Smooth muscle cell (in vitro differentiated cells): ENCODE data around the gene SPRYD3. TPM values are rescaled to one million over a fixed set of nuclear protein-coding genes. Genes with fewer than 3 reads are reported as not detected.

Source experiments
- DNase-seq: peaks from one replicate; lab custom pipeline; 2025; ENCODE audit not compliant: unreplicated experiment; lab: John Stamatoyannopoulos, UW
- H2AFZ ChIP-seq: fragments of 200-600 bp; sonication (generic); 2 replicates; pipeline ENCODE4 v1.6.0; 2016; ENCODE audit warnings: antibody characterized with exemption, low read depth, mild to moderate bottlenecking
- H3F3A ChIP-seq: fragments of 200-600 bp; sonication (generic); 2 replicates; pipeline ENCODE4 v1.6.0; 2017; ENCODE audit warnings: antibody characterized with exemption, low read depth
- H3K27ac ChIP-seq: fragments of 200-600 bp; sonication (generic); 2 replicates; pipeline ENCODE4 v1.5.1; 2016; ENCODE audit warnings: low read depth, mild to moderate bottlenecking
- H3K27me3 ChIP-seq: fragments of 200-600 bp; sonication (generic); 2 replicates; pipeline ENCODE4 v1.6.1; 2016; ENCODE audit warnings: low read depth, mild to moderate bottlenecking
- H3K36me3 ChIP-seq: fragments of 200-600 bp; sonication (generic); 2 replicates; pipeline ENCODE4 v1.5.1; 2016; ENCODE audit warnings: low read depth
- H3K4me1 ChIP-seq: fragments of 200-600 bp; sonication (generic); 2 replicates; pipeline ENCODE4 v1.5.1; 2016; ENCODE audit warnings: low read depth
- H3K4me2 ChIP-seq: fragments of 200-600 bp; sonication (generic); 2 replicates; pipeline ENCODE4 v1.6.0; 2016; ENCODE audit warnings: mild to moderate bottlenecking
- H3K4me3 ChIP-seq: fragments of 200-600 bp; sonication (generic); 2 replicates; pipeline ENCODE4 v1.5.1; 2016; ENCODE audit warnings: mild to moderate bottlenecking
- H3K79me2 ChIP-seq: fragments of 200-600 bp; sonication (generic); 2 replicates; pipeline ENCODE4 v1.6.0; 2016; ENCODE audit warnings: low read depth, mild to moderate bottlenecking
- H3K9ac ChIP-seq: fragments of 200-600 bp; sonication (generic); 2 replicates; pipeline ENCODE4 v1.6.0; 2016; ENCODE audit warnings: low read depth
- H3K9me3 ChIP-seq: fragments of 200-600 bp; sonication (generic); replicated peaks from 2 replicates; pipeline ENCODE4 v1.5.1; 2016; ENCODE audit warnings: low read depth
- H4K20me1 ChIP-seq: fragments of 200-600 bp; sonication (generic); 2 replicates; pipeline ENCODE4 v1.6.0; 2016; ENCODE audit warnings: low read depth
- CTCF ChIP-seq: fragments of 200-600 bp; sonication (generic); IDR thresholded peaks from 2 replicates; pipeline ENCODE4 v1.5.1; 2017; ENCODE audit warnings: borderline replicate concordance, mild to moderate bottlenecking, antibody characterized with exemption; ENCODE audit not compliant: insufficient read depth, poor library complexity, severe bottlenecking
- WGBS: methylation state at CpG from one replicate; pipeline ENCODE4 v1.1.7; 2016; ENCODE audit warnings: low lambda C conversion rate; 5-methylcytosine and 5-hydroxymethylcytosine counted together
- polyA plus RNA-seq: library from polyadenylated mRNA; unstranded; fragments of >200 nt; fragmentation: Nextera tagmentation; extraction: Ambion mirVana; gene quantifications from 2 replicates; pipeline ENCODE4 v1.2.1, GENCODE V29; 2016
- total RNA-seq: library from RNA; depleted of rRNA; stranded (reverse); fragments of >200 nt; gene quantifications from 2 replicates; pipeline ENCODE4 v1.2.3, GENCODE V29; 2014

Gene SPRYD3
- total and polyA plus RNA-seq, 2 experiments from 2014 or later, result 20.2 to 57.1 TPM

GRCh38 chr12:53064613-53065436, 14.4 kb downstream of the SPRYD3 start:
- WGBS, result 92% methylated on average over 11 of the region's 11 CpGs
- Histone ChIP-seq H3K36me3 (no peaks in the 10 kb centered on the region), H4K20me1 (peaks cover 16% of the 10 kb centered on the region), H3K4me2 (no peak overlapping the region), H3K9ac (no peak overlapping the region), H3K4me3 (no peak overlapping the region), H3K79me2 (no peaks in the 10 kb centered on the region), H2AFZ (no peak overlapping the region), H3F3A (no peaks in the 10 kb centered on the region), H3K27ac (no peak overlapping the region), H3K9me3 (no peaks in the 10 kb centered on the region), H3K27me3 (no peaks in the 10 kb centered on the region), H3K4me1 (no peaks in the 10 kb centered on the region)
- no peak for TF ChIP-seq CTCF
- no peak for DNase-seq

DNA sequence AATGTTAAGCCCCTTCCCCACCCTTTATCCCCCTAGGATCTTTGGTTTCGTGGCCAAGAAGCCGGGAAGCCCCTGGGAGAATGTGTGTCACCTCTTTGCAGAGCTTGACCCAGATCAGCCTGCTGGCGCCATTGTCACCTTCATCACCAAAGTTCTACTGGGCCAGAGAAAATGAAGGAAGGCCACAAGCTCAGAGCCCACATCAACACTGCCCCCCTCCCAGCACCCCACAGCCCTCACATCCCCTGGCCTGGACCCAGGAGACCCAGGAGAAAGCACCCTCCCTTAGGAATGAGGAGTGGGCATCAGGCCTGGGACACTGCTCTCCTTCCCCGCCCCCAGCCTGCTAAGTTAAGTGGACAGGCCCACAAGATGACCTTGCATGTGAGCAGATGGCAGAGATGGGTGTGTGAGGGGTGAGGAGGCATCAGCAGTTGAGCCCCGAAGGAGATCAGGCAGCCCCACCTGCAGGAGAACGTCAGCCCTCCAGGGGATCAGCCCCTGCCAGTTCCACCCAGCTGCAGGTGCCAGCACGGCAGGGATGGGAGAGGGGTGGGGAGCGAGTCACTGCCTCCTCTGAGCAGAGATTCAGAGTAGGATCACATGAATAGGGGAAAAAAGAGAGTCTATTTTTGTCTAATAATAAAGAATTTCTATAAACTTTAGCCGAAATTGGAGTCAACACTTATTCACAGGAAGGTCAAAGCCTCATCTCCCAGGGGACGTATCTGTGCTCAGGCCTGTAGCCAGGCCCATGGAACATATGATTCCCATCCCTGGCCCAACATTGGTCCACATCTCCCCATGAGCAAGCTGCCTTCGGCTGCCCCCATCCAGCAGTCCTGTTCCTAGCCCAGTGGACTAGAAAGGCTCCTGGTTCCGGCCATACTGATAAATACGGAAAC, 15.2 kb downstream of the SPRYD3 start:
- no peaks in the 10 kb centered on the region for H3K79me2 ChIP-seq
- 87% methylated on average over 13 of the region's 13 CpGs for WGBS
- H3K36me3 ChIP-seq, result no peaks in the 10 kb centered on the region
- H3K4me2 ChIP-seq, result no peak overlapping the region
- DNase-seq, result no peak
- no peak for TF ChIP-seq CTCF
- H3K9me3 ChIP-seq, result no peaks in the 10 kb centered on the region
- H2AFZ ChIP-seq, result no peak overlapping the region
- no peak overlapping the region for H3K9ac ChIP-seq
- no peaks in the 10 kb centered on the region for H3F3A ChIP-seq
- H3K4me1 ChIP-seq, result no peaks in the 10 kb centered on the region
- no peak overlapping the region for H3K4me3 ChIP-seq
- peaks cover 9% of the 10 kb centered on the region for H4K20me1 ChIP-seq
- H3K27me3 ChIP-seq, result no peaks in the 10 kb centered on the region
- no peak overlapping the region for H3K27ac ChIP-seq

DNA sequence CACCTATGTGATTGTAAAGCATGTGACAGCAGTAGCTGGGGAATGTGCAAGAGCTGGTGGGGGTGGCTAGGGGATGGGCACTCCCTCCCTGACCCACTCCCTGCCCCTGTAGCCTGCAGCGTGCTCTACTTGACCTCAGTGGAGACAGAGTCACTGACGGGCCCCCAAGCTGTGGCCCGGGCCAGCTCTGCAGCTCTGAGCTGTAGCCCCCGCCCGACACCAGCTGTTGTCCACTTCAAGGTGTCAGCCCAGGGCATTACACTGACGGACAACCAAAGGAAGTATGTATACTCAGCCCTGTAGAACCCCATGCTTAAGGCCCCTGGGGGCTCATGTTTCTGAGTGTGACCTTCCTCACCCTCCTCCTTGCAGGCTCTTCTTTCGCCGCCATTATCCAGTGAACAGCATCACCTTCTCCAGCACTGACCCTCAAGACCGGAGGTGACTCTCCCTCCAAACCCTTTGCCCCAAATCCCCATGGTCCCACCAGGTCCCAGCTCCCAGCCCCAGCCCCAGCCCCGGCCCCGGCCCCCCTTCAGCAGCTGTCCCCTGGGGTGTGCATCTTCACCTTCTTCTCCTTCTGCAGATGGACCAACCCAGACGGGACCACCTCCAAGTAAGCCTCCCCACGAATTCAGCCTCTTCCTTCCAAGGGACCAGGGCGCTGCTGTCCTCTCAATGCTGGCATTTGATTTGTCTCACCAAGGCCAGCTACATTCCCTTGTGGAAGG, 16.0 kb downstream of the SPRYD3 start:
- WGBS, result 92% methylated on average over 13 of the region's 14 CpGs
- Histone ChIP-seq H3K4me1 (no peaks in the 10 kb centered on the region), H3K4me3 (no peak overlapping the region), H3F3A (no peaks in the 10 kb centered on the region), H3K27ac (no peak overlapping the region), H3K9me3 (no peaks in the 10 kb centered on the region), H4K20me1 (peaks cover 9% of the 10 kb centered on the region), H3K4me2 (no peak overlapping the region), H3K27me3 (no peaks in the 10 kb centered on the region), H3K36me3 (no peaks in the 10 kb centered on the region), H3K79me2 (no peaks in the 10 kb centered on the region), H3K9ac (no peak overlapping the region), H2AFZ (no peak overlapping the region)
- no peak for DNase-seq
- no peak for TF ChIP-seq CTCF
